Stimulated activated CD8-positive, alpha-beta memory T cell treated with anti-CD3 and anti-CD28 coated beads, Interleukin-15, amount 100 ng/mL, for 24 hours (primary cell): ENCODE measurements around the gene RBPJL.

Source experiments
- DNase-seq: peaks from one replicate; pipeline ENCODE4 v3.0.0-alpha.2; 2020; ENCODE audit warnings: low read depth

The RBPJL gene

GRCh38 chr20:45362804-45363610 lies 56.4 kb downstream of the RBPJL start, which contains the start of gene SYS1:
Gene SYS1, plus strand, starts transcription at chr20:45363156. Its CDS starts 376 bp downstream, at chr20:45363532.
- DNase-seq = peak; percentile 94

- no peak for DNase-seq
These were observed 57.2 kb downstream of the RBPJL start for GRCh38 chr20:45363611-45364492.

GRCh38 chr20:45365444-45365970 lies 58.9 kb downstream of the RBPJL start:
- no peak for DNase-seq

- DNase-seq = no peak
These were observed 59.6 kb downstream of the RBPJL start for GRCh38 chr20:45366192-45366591.

- DNase-seq = no peak
These were observed 60.0 kb downstream of the RBPJL start for GRCh38 chr20:45366631-45367030.

- no peak for DNase-seq
These were observed 60.5 kb downstream of the RBPJL start for GRCh38 chr20:45367126-45367525.
